ENCODE data around the gene CD44.

DNA sequence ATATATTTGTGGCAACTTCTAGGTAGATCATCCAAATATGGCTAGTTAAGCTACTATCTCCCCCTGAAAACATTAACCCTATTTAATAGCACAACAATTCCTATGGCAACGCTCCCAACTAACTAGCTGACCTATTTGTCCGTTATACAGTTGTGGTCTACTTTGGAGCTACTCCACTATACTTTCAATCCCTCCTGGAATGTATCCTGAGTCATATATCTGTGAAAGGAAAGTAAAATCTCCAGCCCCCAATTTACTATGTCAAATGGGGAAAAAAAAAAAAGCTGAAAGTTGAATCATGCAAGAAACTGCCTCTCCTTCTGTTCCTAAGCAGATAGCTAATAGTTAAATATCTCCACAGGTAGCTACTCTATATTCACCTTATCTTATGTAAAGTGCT is 128.5 kb downstream of the CD44 start:
- TF ChIP-seq POLR2A (IDR thresholded peaks at IDR 0.05) (no peak), POLR2AphosphoS5 (IDR thresholded peaks at IDR 0.05) (no peak)
- TF ChIP-seq, protein P1, sequence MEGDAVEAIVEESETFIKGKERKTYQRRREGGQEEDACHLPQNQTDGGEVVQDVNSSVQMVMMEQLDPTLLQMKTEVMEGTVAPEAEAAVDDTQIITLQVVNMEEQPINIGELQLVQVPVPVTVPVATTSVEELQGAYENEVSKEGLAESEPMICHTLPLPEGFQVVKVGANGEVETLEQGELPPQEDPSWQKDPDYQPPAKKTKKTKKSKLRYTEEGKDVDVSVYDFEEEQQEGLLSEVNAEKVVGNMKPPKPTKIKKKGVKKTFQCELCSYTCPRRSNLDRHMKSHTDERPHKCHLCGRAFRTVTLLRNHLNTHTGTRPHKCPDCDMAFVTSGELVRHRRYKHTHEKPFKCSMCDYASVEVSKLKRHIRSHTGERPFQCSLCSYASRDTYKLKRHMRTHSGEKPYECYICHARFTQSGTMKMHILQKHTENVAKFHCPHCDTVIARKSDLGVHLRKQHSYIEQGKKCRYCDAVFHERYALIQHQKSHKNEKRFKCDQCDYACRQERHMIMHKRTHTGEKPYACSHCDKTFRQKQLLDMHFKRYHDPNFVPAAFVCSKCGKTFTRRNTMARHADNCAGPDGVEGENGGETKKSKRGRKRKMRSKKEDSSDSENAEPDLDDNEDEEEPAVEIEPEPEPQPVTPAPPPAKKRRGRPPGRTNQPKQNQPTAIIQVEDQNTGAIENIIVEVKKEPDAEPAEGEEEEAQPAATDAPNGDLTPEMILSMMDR (IDR thresholded peaks at IDR 0.05) = no peak

Measured in gastroesophageal sphincter (tissue), 3 donors.